Spinal cord (tissue), 10 donors: ENCODE measurements around the gene DMBX1. TPM values are rescaled to one million over a fixed set of nuclear protein-coding genes. Genes with fewer than 3 reads are reported as not detected.

ENCODE experiments used
- DNase-seq, 6 donors: peaks; one replicate each; pipeline versions ENCODE4 v3.0.0 to v3.0.0-alpha.2; 2013 to 2015; ENCODE audit warnings: low spot score in 6 of 6, low read depth in 4 of 6
- H3K27ac ChIP-seq: one replicate; pipeline ENCODE4 v1.5.1; 2013; ENCODE audit warnings: low read depth, low read length, control low read depth
- H3K27me3 ChIP-seq: one replicate; pipeline ENCODE4 v1.6.1; 2013; ENCODE audit warnings: low read length; ENCODE audit not compliant: control insufficient read depth, insufficient read depth
- H3K36me3 ChIP-seq: one replicate; pipeline ENCODE4 v1.6.1; 2013; ENCODE audit warnings: low read length; ENCODE audit not compliant: control insufficient read depth, insufficient read depth
- H3K4me1 ChIP-seq: one replicate; pipeline ENCODE4 v1.6.1; 2013; ENCODE audit warnings: low read length; ENCODE audit not compliant: control insufficient read depth, insufficient read depth
- H3K4me3 ChIP-seq: one replicate; pipeline ENCODE4 v1.5.1; 2013; ENCODE audit warnings: low read depth, low read length, control low read depth
- H3K9me3 ChIP-seq: one replicate; pipeline ENCODE4 v1.6.1; 2013; ENCODE audit warnings: low read length; ENCODE audit not compliant: control insufficient read depth, insufficient read depth
- WGBS: methylation state at CpG from one replicate; pipeline ENCODE4 v1.1.5; 2013; ENCODE audit warnings: missing lambda C conversion rate; ENCODE audit not compliant: insufficient coverage; 5-methylcytosine and 5-hydroxymethylcytosine counted together
- polyA plus RNA-seq, 2 donors: library from polyadenylated mRNA; unstranded; fragments of 120-200 nt; gene quantifications; one replicate each; pipeline ENCODE4 v1.2.1, GENCODE V29; 2013; ENCODE audit not compliant: insufficient read length in 2 of 2
- total RNA-seq, 2 donors: library from RNA; depleted of rRNA in 1 of 2; stranded (reverse); fragments of 120-200 nt in 1 of 2; fragments of >200 nt in 1 of 2; gene quantifications; one replicate each; pipeline versions ENCODE4 v1.2.3 to v1.2.4, GENCODE V29; 2013 to 2014
- donor health status: healthy.

Gene DMBX1
- total and polyA plus RNA-seq, 4 donors, result 0.10 to 0.33 (median 0.26) TPM

- Histone ChIP-seq H3K4me1 (peaks cover 12% of the 10 kb centered on the region), H3K9me3 (no peaks in the 10 kb centered on the region), H3K27me3 (peaks cover 12% of the 10 kb centered on the region), H3K36me3 (no peaks in the 10 kb centered on the region), H3K27ac (no peak overlapping the region), H3K4me3 (no peak overlapping the region)
- 75% methylated on average over 2 of the region's 2 CpGs for WGBS
- DNase-seq, result no peak
Measured at GRCh38 chr1:46535063-46535462, 45.4 kb downstream of the DMBX1 start.

DNA sequence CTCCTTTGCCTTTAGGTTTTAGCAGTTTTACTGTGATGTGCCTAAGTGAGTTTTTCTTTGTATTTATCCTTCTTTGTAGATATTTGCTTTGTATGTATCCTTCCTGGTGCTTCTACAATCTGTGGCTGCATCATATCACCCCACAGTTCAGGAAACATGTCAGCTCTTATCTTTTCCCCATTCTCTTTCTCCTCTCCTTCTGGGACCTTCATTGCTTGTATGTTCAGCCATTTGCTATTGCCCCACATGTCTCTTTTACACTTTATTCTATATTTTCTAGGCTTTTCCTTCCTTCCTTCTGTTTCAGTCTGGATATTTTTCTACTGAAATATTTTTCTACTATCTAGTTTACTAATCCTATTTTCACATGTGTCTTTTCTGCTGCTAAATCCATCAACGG, 46.9 kb downstream of the DMBX1 start:
- Histone ChIP-seq H3K9me3 (no peaks in the 10 kb centered on the region), H3K27me3 (peaks cover 7% of the 10 kb centered on the region), H3K4me1 (peaks cover 14% of the 10 kb centered on the region), H3K36me3 (no peaks in the 10 kb centered on the region), H3K4me3 (no peak overlapping the region), H3K27ac (no peak overlapping the region)
- WGBS, result no CpG with 5 or more reads among the region's 1 CpG
- no peak for DNase-seq

- no peak for DNase-seq
- Histone ChIP-seq H3K27ac (no peak overlapping the region), H3K4me1 (peaks cover 19% of the 10 kb centered on the region), H3K4me3 (no peak overlapping the region), H3K27me3 (peaks cover 9% of the 10 kb centered on the region), H3K36me3 (no peaks in the 10 kb centered on the region), H3K9me3 (no peaks in the 10 kb centered on the region)
- no CpG with 5 or more reads among the region's 2 CpGs for WGBS
Measured at GRCh38 chr1:46537651-46538050, 48.0 kb downstream of the DMBX1 start.

GRCh38 chr1:46538147-46538546, 48.5 kb downstream of the DMBX1 start:
- DNase-seq, result no peak
- no peaks in the 10 kb centered on the region for H3K9me3 ChIP-seq
- H3K4me3 ChIP-seq, result no peak overlapping the region
- H3K36me3 ChIP-seq, result no peaks in the 10 kb centered on the region
- peaks cover 14% of the 10 kb centered on the region for H3K27me3 ChIP-seq
- no peak overlapping the region for H3K27ac ChIP-seq
- 71% methylated on average over 2 of the region's 2 CpGs for WGBS
- H3K4me1 ChIP-seq, result peaks cover 22% of the 10 kb centered on the region

Other genes starting within 250 kb of the DMBX1 start
- gene RAD54L, start 242.1 kb upstream of the DMBX1 start, total RNA-seq, result 1 to 10 TPM; 2.9 to 3.9 TPM
- gene RAD54L, start 242.1 kb upstream of the DMBX1 start, polyA plus RNA-seq, result 1 to 10 TPM; 8.3 to 8.5 TPM
- gene LRRC41, start 186.2 kb upstream of the DMBX1 start, total RNA-seq, result 10 to 100 TPM; 44.6 to 68.9 TPM
- gene LRRC41, start 186.2 kb upstream of the DMBX1 start, polyA plus RNA-seq, result 10 to 100 TPM; 71.4 to 76.2 TPM
- 100 to 1,000 TPM; 326 to 364 TPM for gene UQCRH, start 186.1 kb upstream of the DMBX1 start, total RNA-seq
- gene UQCRH, start 186.1 kb upstream of the DMBX1 start, polyA plus RNA-seq, result 100 to 1,000 TPM; 430 to 449 TPM
- 10 to 100 TPM; 12.2 to 14.3 TPM for gene NSUN4, start 149.0 kb upstream of the DMBX1 start, total RNA-seq
- gene NSUN4, start 149.0 kb upstream of the DMBX1 start, polyA plus RNA-seq, result 10 to 100 TPM; 13.3 to 17.5 TPM
- gene FAAH, start 95.5 kb upstream of the DMBX1 start, total RNA-seq, result 10 to 100 TPM; 14.3 to 19.7 TPM
- gene FAAH, start 95.5 kb upstream of the DMBX1 start, polyA plus RNA-seq, result 10 to 100 TPM; 34.3 to 43.3 TPM
- gene KNCN, start 61.8 kb downstream of the DMBX1 start, total RNA-seq, result under 1 TPM; 0.17 to 0.40 TPM
- 1 to 10 TPM; 1.8 to 1.9 TPM for gene KNCN, start 61.8 kb downstream of the DMBX1 start, polyA plus RNA-seq
- gene MKNK1, start 114.4 kb downstream of the DMBX1 start, total RNA-seq, result 10 to 100 TPM; 24.6 to 29.5 TPM
- 10 to 100 TPM; 35.1 to 52.2 TPM for gene MKNK1, start 114.4 kb downstream of the DMBX1 start, polyA plus RNA-seq
- 10 to 100 TPM in 1 of 2 donors, 1 to 10 TPM in 1; 9.1 to 18.8 TPM for gene MOB3C, start 127.0 kb downstream of the DMBX1 start, total RNA-seq
- 10 to 100 TPM in 1 of 2 donors, 1 to 10 TPM in 1; 8.4 to 10.3 TPM for gene MOB3C, start 127.0 kb downstream of the DMBX1 start, polyA plus RNA-seq
- 10 to 100 TPM; 59.7 to 78.4 TPM for gene ATPAF1, start 178.5 kb downstream of the DMBX1 start, total RNA-seq
- gene ATPAF1, start 178.5 kb downstream of the DMBX1 start, polyA plus RNA-seq, result 10 to 100 TPM; 82.5 to 92.4 TPM
- gene TEX38, start 182.0 kb downstream of the DMBX1 start, total RNA-seq, result not detected
- gene TEX38, start 182.0 kb downstream of the DMBX1 start, polyA plus RNA-seq, result under 1 TPM; 0.41 to 0.45 TPM
- gene EFCAB14, start 229.3 kb downstream of the DMBX1 start, total RNA-seq, result 100 to 1,000 TPM in 1 of 2 donors, 10 to 100 TPM in 1; 64.5 to 103 TPM
- gene EFCAB14, start 229.3 kb downstream of the DMBX1 start, polyA plus RNA-seq, result 10 to 100 TPM; 45.5 to 62.2 TPM